GM23338 (cell line): Measurements from ENCODE around the gene TULP1. TPM values are rescaled to one million over a fixed set of nuclear protein-coding genes. Genes with fewer than 3 reads are reported as not detected.

Experiments
- ATAC-seq: fragments of 200-7000 bp; cut with Tn5 transposase; 3 replicates; pipeline ENCODE4 v1.9.1; 2020
- DNase-seq: peaks from one replicate; pipeline ENCODE4 v3.0.0-alpha.2; 2015; ENCODE audit warnings: low spot score
- H2AFZ ChIP-seq: fragments of 200-600 bp; sonication (generic); 2 replicates; pipeline ENCODE4 v1.8.0; 2016; ENCODE audit warnings: antibody characterized with exemption, mild to moderate bottlenecking, moderate library complexity
- H3F3A ChIP-seq: fragments of 200-600 bp; sonication (generic); replicated peaks from 2 replicates; pipeline ENCODE4 v1.8.0; 2017; ENCODE audit warnings: antibody characterized with exemption, mixed run types, low read depth
- H3K27ac ChIP-seq: fragments of 200-600 bp; sonication (generic); 2 replicates; pipeline ENCODE4 v1.6.1; 2016; ENCODE audit warnings: low read depth
- H3K27me3 ChIP-seq: fragments of 200-600 bp; sonication (generic); 2 replicates; pipeline ENCODE4 v1.8.0; 2016; ENCODE audit warnings: mild to moderate bottlenecking, mixed run types, moderate library complexity; ENCODE audit not compliant: insufficient read depth
- H3K36me3 ChIP-seq: fragments of 200-600 bp; sonication (generic); 2 replicates; pipeline ENCODE4 v1.8.0; 2016; ENCODE audit warnings: mild to moderate bottlenecking; ENCODE audit not compliant: insufficient read depth
- H3K4me1 ChIP-seq: fragments of 200-600 bp; sonication (generic); 2 replicates; pipeline ENCODE4 v1.8.0; 2016; ENCODE audit warnings: mild to moderate bottlenecking, moderate library complexity; ENCODE audit not compliant: insufficient read depth
- H3K4me2 ChIP-seq: fragments of 200-600 bp; sonication (generic); 2 replicates; pipeline ENCODE4 v1.7.1; 2017; ENCODE audit warnings: mixed run types
- H3K4me3 ChIP-seq: fragments of 200-600 bp; sonication (generic); 2 replicates; pipeline ENCODE4 v1.6.1; 2016; ENCODE audit warnings: mixed run types
- H3K79me2 ChIP-seq: fragments of 200-600 bp; sonication (generic); replicated peaks from 2 replicates; pipeline ENCODE4 v1.8.0; 2017; ENCODE audit warnings: mild to moderate bottlenecking; ENCODE audit not compliant: insufficient read depth
- H3K9me2 ChIP-seq: fragments of 200-600 bp; sonication (generic); 2 replicates; pipeline ENCODE4 v1.8.0; 2017; ENCODE audit not compliant: insufficient read depth
- H4K20me1 ChIP-seq: fragments of 200-600 bp; sonication (generic); replicated peaks from 2 replicates; pipeline ENCODE4 v1.8.0; 2017; ENCODE audit warnings: mild to moderate bottlenecking; ENCODE audit not compliant: insufficient read depth
- H3K27ac Mint-ChIP-seq: 2 replicates; pipeline ENCODE4 v1.8.0; 2020; ENCODE audit warnings: inconsistent platforms, mild to moderate bottlenecking, moderate library complexity, mixed read lengths
- H3K27me3 Mint-ChIP-seq: 3 replicates; pipeline ENCODE4 v1.8.0; 2022; ENCODE audit warnings: low read depth, mild to moderate bottlenecking, moderate library complexity, mixed read lengths, inconsistent platforms; ENCODE audit not compliant: insufficient read depth, poor library complexity
- H3K36me3 Mint-ChIP-seq: 3 replicates; pipeline ENCODE4 v1.8.0; 2021; ENCODE audit warnings: low read depth, mild to moderate bottlenecking, inconsistent platforms, moderate library complexity, mixed read lengths
- H3K4me1 Mint-ChIP-seq: 3 replicates; pipeline ENCODE4 v1.8.0; 2020; ENCODE audit warnings: mild to moderate bottlenecking, inconsistent platforms, mixed read lengths
- H3K4me3 Mint-ChIP-seq: 3 replicates; pipeline ENCODE4 v1.8.0; 2021; ENCODE audit warnings: moderate library complexity, mild to moderate bottlenecking, inconsistent platforms, mixed read lengths
- H3K9me3 Mint-ChIP-seq: 3 replicates; pipeline ENCODE4 v1.8.0; 2020; ENCODE audit warnings: moderate library complexity, mild to moderate bottlenecking, inconsistent platforms, mixed read lengths
- EZH2phosphoT487 ChIP-seq: fragments of 200-600 bp; sonication (generic); IDR thresholded peaks from one replicate; pipeline ENCODE4 v1.8.1; 2018; ENCODE audit warnings: antibody characterized with exemption; ENCODE audit not compliant: unreplicated experiment
- POLR2AphosphoS5 ChIP-seq: IDR thresholded peaks from 2 replicates; pipeline ENCODE4 v1.6.1; 2016; ENCODE audit warnings: antibody characterized with exemption, low read depth
- REST ChIP-seq: IDR thresholded peaks from one replicate; pipeline ENCODE4 v1.6.1; 2018; ENCODE audit warnings: antibody characterized with exemption; ENCODE audit not compliant: unreplicated experiment
- polyA plus RNA-seq: library from polyadenylated mRNA; unstranded; fragments of >200 nt; fragmentation: Nextera tagmentation; extraction: Ambion mirVana; gene quantifications from 2 replicates; pipeline ENCODE4 v1.2.1, GENCODE V29; 2016
- total RNA-seq: library from RNA; depleted of rRNA; stranded (reverse); fragments of >200 nt; shearing (Covaris generic); gene quantifications from 2 replicates; pipeline ENCODE4 v1.2.3, GENCODE V29; 2014
- TF ChIP-seq, protein P1 (sequence below): fragments of 250-450 bp; sonication (Bioruptor Pico); IDR thresholded peaks from 2 replicates; pipeline ENCODE4 v1.5.0; 2020; ENCODE audit warnings: mild to moderate bottlenecking, moderate library complexity

TULP1 gene
- total and polyA plus RNA-seq, 2 experiments from 2014 or later: 3.0 to 3.8 TPM

DNA sequence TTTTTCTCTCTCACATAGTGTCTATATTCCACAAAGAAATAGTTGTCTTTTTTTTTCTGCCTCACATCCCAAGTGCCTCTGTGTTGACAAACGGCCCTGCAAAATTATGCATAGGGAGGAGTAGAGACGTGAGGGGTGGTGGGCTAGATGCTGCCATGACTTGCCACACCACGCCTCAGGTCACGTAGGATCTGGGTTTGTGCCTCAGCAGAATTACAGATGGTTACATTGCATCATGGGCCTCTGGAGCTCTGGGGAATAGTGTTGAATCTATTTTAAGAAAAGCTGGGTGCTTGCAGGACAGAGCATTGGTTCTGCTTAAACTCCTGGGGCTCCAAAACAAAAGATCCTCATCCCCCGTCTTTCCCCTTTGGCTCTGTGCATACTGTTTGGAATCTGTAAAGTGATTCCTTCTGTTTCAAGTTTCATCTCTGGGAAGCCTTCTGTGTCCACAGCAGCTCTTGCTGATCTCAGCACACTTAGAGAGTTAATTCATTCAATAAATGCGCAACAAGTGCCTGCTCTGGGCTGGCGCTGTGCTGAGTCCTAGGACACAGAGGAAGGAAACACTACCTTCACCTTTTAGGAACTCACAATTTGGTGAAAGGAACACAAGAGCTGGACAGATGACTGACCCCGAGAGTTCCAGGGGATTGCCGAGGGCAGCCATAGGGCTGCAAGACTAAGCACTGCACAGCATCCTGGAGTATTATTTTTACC is 58.1 kb downstream of the TULP1 start (continued):
- TF ChIP-seq REST: no peak
- TF ChIP-seq, protein P1, sequence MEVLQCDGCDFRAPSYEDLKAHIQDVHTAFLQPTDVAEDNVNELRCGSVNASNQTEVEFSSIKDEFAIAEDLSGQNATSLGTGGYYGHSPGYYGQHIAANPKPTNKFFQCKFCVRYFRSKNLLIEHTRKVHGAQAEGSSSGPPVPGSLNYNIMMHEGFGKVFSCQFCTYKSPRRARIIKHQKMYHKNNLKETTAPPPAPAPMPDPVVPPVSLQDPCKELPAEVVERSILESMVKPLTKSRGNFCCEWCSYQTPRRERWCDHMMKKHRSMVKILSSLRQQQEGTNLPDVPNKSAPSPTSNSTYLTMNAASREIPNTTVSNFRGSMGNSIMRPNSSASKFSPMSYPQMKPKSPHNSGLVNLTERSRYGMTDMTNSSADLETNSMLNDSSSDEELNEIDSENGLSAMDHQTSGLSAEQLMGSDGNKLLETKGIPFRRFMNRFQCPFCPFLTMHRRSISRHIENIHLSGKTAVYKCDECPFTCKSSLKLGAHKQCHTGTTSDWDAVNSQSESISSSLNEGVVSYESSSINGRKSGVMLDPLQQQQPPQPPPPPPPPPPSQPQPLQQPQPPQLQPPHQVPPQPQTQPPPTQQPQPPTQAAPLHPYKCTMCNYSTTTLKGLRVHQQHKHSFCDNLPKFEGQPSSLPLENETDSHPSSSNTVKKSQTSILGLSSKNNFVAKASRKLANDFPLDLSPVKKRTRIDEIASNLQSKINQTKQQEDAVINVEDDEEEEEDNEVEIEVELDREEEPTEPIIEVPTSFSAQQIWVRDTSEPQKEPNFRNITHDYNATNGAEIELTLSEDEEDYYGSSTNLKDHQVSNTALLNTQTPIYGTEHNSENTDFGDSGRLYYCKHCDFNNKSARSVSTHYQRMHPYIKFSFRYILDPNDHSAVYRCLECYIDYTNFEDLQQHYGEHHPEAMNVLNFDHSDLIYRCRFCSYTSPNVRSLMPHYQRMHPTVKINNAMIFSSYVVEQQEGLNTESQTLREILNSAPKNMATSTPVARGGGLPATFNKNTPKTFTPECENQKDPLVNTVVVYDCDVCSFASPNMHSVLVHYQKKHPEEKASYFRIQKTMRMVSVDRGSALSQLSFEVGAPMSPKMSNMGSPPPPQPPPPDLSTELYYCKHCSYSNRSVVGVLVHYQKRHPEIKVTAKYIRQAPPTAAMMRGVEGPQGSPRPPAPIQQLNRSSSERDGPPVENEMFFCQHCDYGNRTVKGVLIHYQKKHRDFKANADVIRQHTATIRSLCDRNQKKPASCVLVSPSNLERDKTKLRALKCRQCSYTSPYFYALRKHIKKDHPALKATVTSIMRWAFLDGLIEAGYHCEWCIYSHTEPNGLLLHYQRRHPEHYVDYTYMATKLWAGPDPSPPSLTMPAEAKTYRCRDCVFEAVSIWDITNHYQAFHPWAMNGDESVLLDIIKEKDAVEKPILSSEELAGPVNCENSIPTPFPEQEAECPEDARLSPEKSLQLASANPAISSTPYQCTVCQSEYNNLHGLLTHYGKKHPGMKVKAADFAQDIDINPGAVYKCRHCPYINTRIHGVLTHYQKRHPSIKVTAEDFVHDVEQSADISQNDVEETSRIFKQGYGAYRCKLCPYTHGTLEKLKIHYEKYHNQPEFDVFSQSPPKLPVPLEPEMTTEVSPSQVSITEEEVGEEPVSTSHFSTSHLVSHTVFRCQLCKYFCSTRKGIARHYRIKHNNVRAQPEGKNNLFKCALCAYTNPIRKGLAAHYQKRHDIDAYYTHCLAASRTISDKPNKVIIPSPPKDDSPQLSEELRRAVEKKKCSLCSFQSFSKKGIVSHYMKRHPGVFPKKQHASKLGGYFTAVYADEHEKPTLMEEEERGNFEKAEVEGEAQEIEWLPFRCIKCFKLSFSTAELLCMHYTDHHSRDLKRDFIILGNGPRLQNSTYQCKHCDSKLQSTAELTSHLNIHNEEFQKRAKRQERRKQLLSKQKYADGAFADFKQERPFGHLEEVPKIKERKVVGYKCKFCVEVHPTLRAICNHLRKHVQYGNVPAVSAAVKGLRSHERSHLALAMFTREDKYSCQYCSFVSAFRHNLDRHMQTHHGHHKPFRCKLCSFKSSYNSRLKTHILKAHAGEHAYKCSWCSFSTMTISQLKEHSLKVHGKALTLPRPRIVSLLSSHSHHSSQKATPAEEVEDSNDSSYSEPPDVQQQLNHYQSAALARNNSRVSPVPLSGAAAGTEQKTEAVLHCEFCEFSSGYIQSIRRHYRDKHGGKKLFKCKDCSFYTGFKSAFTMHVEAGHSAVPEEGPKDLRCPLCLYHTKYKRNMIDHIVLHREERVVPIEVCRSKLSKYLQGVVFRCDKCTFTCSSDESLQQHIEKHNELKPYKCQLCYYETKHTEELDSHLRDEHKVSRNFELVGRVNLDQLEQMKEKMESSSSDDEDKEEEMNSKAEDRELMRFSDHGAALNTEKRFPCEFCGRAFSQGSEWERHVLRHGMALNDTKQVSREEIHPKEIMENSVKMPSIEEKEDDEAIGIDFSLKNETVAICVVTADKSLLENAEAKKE (CRISPR knock-in tag): no peak

DNA sequence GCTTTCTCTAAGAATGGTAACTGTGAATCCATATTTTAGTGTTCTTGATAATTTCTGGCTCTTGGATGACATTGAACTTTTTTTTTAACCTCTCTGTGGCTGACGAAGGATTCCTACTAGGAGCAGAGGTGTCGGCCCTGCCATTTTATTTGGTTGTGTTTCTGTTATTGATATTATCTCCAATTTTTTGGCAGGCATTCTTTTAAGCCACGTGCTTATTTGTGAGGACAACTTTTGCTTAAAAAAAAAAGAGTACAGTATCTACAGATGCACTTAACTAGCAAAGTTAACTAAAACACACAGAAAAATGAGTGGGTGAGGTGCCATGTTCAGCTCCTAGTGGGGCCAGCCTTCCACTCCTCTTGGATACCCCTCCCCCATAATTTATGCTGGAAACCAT is 59.5 kb downstream of the TULP1 start:
- DNase-seq: no peak
- peak overlapping the region; percentile 93 for H3K4me2 ChIP-seq
- no peaks in the 10 kb centered on the region for H3K9me2 ChIP-seq
- peaks cover 27% of the 10 kb centered on the region for H3K4me1 ChIP-seq
- Mint-ChIP-seq H3K4me3 (peak overlapping the region; percentile 73), H3K4me1 (peaks cover 35% of the 10 kb centered on the region), H3K27ac (no peak overlapping the region), H3K27me3 (peaks cover 9% of the 10 kb centered on the region), H3K9me3 (no peaks in the 10 kb centered on the region), H3K36me3 (peaks cover 21% of the 10 kb centered on the region)
- H3F3A ChIP-seq: 0 out of 2 replicates have a peak, but pooled peaks cover 3% of the 10 kb centered on the region
- ATAC-seq: no peak
- H3K79me2 ChIP-seq: peaks cover 6% of the 10 kb centered on the region; the same call in 1 of the 2 replicates
- 0 out of 2 replicates have a peak, but pooled peaks cover 4% of the 10 kb centered on the region for H3K36me3 ChIP-seq
- H3K27ac ChIP-seq: no peak overlapping the region
- peak overlapping the region; percentile 83 for H3K4me3 ChIP-seq
- peaks cover 9% of the 10 kb centered on the region; the same call in 1 of the 2 replicates for H3K27me3 ChIP-seq
- no peak overlapping the region for H2AFZ ChIP-seq
- no peaks in the 10 kb centered on the region; the same call in 1 of the 2 replicates for H4K20me1 ChIP-seq
- TF ChIP-seq EZH2phosphoT487 (no peak), POLR2AphosphoS5 (no peak)
